Measurements from ENCODE around the gene SMYD3. TPM values are rescaled to one million over a fixed set of nuclear protein-coding genes. Genes with fewer than 3 reads are reported as not detected.
"Not testable (repeated sequence)": the region's sequence is repeated elsewhere in the genome, so short reads cannot be mapped to it uniquely, and the experiment has no call there.

Gene SMYD3
- total and polyA plus RNA-seq, 2 of the 4 experiments (the other 2 are of a cell fraction), result 26.5 to 37.6 TPM

DNA sequence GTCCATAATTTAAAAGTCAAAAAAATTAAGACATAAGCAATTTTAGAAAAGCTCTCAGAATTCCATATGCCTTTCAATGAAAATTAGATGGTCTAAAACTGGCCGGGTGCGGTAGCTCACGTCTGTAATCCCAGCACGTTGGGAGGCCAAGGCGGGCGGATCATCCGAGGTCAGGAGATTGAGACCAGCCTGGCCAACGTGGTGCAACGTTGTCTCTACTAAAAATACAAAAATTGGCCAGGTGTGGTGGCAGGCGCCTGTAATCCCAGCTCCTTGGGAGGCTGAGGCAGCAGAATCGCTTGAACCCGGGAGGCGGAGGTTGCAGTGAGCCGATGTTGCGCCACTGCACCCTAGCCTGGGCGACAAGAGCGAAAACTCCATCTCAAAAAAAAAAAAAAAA is 183.0 kb downstream of the SMYD3 start:
- CTCF ChIA-PET, result interaction anchor here (0.6 kb wide), 1 partner anchor 23 kb away, joined by 4 read pairs; no protein-coding TSS in a partner anchor
- dilution Hi-C loops (cut with HindIII; ENCODE audit: low sequenced_read_pairs, unreplicated experiment), result not testable (repeated sequence)

More for the DNA sequence above, 183.0 kb downstream of the SMYD3 start:
- H3K14ac ChIP-seq (replicated peaks; ENCODE audit: low read depth, low read length); H3K27me3 ChIP-seq (ENCODE audit: control insufficient read depth, insufficient read depth, low read length); H3K9me3 ChIP-seq (ENCODE audit: control insufficient read depth, insufficient read depth, low read length); H3K9me1 ChIP-seq (ENCODE audit: insufficient read depth, low read length); H3K56ac ChIP-seq (ENCODE audit: extremely low read depth, insufficient read depth, low read length); H3K4me1 ChIP-seq (ENCODE audit: control insufficient read depth, insufficient read depth, low read length); H2BK5ac ChIP-seq (ENCODE audit: low read depth, low read length, poor library complexity, severe bottlenecking); H3K4me3 ChIP-seq (ENCODE audit: insufficient read depth, low read depth, low read length); H4K91ac ChIP-seq (ENCODE audit: insufficient read depth, low read depth, low read length); in situ Hi-C loops (cut with MboI; ENCODE audit: low sequenced_read_pairs); H3K4ac ChIP-seq (ENCODE audit: low read depth, low read length); H2BK120ac ChIP-seq (ENCODE audit: low read depth, low read length); H3K4me2 ChIP-seq (ENCODE audit: low read depth, low read length); H2AK5ac ChIP-seq (ENCODE audit: low read depth, low read length); H2BK15ac ChIP-seq (ENCODE audit: low read depth, low read length); H3K27ac ChIP-seq (ENCODE audit: insufficient read depth, low read length); H3K79me1 ChIP-seq (ENCODE audit: low read depth in 1 of 2, low read length in 2 of 2); H4K5ac ChIP-seq (ENCODE audit: low read depth, low read length); DNase-seq; H2AFZ ChIP-seq (replicated peaks; ENCODE audit: low read length, poor library complexity); BruUV-seq (replicated peaks); H3K23ac ChIP-seq (ENCODE audit: low read depth, low read length); H3K36me3 ChIP-seq (ENCODE audit: control insufficient read depth, insufficient read depth, low read length); intact Hi-C loops (cut with micrococcal nuclease); ATAC-seq (ENCODE audit: low read depth); H3K18ac ChIP-seq (ENCODE audit: low read depth, low read length); H2BK20ac ChIP-seq (ENCODE audit: low read depth, low read length); H4K20me1 ChIP-seq (ENCODE audit: insufficient read depth, low read length); H3K9ac ChIP-seq (ENCODE audit: low read depth, low read length); H2AK9ac ChIP-seq (replicated peaks; ENCODE audit: low read depth, low read length, poor library complexity); H4K8ac ChIP-seq (ENCODE audit: low read depth in 2 of 2, low read length in 2 of 2): not testable (repeated sequence)
- 100% methylated on average over 3 of the region's 17 CpGs; no CpG with 5 or more reads in 1 of the 2 experiments for WGBS, 2 experiments (ENCODE audit: extremely low coverage in 2 of 2, insufficient read length in 1 of 2)
- POLR2A ChIA-PET (ENCODE audit: unreplicated experiment), result interaction anchor here (0.6 kb wide), 1 partner anchor 1224 kb away, joined by 5 read pairs; no protein-coding TSS in a partner anchor
